IMR-90 (cell line): ENCODE data around the gene ADAM12.

Experiments
- MAFK ChIP-seq: IDR thresholded peaks from 2 replicates; pipeline ENCODE4 v1.6.1; 2012; ENCODE audit warnings: low read depth, low read length, improper control_type of control experiment
- MAZ ChIP-seq: IDR thresholded peaks from 2 replicates; pipeline ENCODE4 v1.6.1; 2012; ENCODE audit warnings: low read depth, mild to moderate bottlenecking, low read length, improper control_type of control experiment, moderate library complexity, borderline replicate concordance
- POLR2A ChIP-seq: IDR thresholded peaks from 2 replicates; pipeline ENCODE4 v1.6.1; 2012; ENCODE audit warnings: mild to moderate bottlenecking, low read depth, low read length
- RAD21 ChIP-seq: IDR thresholded peaks from 2 replicates; pipeline ENCODE4 v1.6.1; 2012; ENCODE audit warnings: low read length, improper control_type of control experiment
- RCOR1 ChIP-seq: IDR thresholded peaks from 2 replicates; pipeline ENCODE4 v1.6.1; 2012; ENCODE audit warnings: mild to moderate bottlenecking, low read length, improper control_type of control experiment; ENCODE audit not compliant: insufficient replicate concordance
- TF ChIP-seq, protein P1 (sequence below): conservative IDR thresholded peaks from 2 replicates; pipeline ENCODE4 v1.5.1; 2012; ENCODE audit warnings: mild to moderate bottlenecking, low read depth, low read length, improper control_type of control experiment

DNA sequence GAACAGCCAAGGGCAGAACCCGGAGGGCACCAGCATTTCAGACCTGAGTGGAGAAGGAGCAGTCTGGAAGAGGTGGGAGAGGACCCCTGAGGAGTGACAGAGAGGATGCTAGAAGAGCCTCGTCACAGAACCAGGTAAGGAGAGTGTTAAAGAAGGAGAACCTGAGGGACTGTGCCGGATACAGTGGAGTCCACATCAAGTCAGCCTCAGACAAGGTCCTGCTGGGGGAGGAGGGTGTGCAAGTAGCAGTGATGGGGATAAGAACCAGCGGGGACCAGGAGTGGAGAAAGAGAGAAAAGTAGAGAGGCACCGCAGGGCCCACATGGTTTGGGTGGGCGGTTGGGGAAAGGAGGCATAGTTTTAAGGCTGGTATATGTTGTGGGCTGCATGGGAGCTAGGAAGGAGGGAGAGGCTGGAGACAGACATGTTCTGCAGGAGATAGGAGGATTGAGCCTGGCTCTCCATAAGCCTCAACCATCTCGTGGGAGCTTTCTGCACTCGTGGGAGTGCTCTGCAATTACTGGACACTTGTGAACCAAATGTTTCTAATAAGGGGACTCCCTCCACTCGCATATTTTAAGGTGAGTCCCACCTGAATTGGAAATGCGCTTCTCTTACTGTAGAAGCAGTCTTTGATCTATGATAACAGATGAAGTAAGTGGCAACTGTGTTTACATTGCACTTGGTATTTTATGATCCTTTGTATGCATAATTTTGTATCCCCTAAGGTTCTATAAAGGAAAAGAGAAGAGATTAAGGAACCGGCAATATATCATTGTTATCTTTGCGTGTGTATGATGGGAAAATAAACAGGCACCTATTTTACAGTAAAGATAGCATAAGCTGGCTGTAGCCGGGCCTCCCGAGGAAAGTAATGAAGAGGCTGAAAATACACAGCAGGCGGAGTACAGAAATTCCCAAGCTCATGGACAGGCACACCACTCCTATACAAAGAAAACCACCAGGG lies 154.8 kb downstream of the ADAM12 start:
- TF ChIP-seq RAD21 = no peak
- TF ChIP-seq, protein P1, sequence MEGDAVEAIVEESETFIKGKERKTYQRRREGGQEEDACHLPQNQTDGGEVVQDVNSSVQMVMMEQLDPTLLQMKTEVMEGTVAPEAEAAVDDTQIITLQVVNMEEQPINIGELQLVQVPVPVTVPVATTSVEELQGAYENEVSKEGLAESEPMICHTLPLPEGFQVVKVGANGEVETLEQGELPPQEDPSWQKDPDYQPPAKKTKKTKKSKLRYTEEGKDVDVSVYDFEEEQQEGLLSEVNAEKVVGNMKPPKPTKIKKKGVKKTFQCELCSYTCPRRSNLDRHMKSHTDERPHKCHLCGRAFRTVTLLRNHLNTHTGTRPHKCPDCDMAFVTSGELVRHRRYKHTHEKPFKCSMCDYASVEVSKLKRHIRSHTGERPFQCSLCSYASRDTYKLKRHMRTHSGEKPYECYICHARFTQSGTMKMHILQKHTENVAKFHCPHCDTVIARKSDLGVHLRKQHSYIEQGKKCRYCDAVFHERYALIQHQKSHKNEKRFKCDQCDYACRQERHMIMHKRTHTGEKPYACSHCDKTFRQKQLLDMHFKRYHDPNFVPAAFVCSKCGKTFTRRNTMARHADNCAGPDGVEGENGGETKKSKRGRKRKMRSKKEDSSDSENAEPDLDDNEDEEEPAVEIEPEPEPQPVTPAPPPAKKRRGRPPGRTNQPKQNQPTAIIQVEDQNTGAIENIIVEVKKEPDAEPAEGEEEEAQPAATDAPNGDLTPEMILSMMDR = no peak
- no peak for TF ChIP-seq POLR2A
- TF ChIP-seq RCOR1 = no peak
- TF ChIP-seq MAZ = no peak
- no peak for TF ChIP-seq MAFK
